SIG-M5 (cell line): ENCODE data around the gene IGF2BP1.

Source experiments
- DNase-seq: peaks from one replicate; lab custom pipeline; 2025; lab: John Stamatoyannopoulos, UW

The IGF2BP1 gene

DNA sequence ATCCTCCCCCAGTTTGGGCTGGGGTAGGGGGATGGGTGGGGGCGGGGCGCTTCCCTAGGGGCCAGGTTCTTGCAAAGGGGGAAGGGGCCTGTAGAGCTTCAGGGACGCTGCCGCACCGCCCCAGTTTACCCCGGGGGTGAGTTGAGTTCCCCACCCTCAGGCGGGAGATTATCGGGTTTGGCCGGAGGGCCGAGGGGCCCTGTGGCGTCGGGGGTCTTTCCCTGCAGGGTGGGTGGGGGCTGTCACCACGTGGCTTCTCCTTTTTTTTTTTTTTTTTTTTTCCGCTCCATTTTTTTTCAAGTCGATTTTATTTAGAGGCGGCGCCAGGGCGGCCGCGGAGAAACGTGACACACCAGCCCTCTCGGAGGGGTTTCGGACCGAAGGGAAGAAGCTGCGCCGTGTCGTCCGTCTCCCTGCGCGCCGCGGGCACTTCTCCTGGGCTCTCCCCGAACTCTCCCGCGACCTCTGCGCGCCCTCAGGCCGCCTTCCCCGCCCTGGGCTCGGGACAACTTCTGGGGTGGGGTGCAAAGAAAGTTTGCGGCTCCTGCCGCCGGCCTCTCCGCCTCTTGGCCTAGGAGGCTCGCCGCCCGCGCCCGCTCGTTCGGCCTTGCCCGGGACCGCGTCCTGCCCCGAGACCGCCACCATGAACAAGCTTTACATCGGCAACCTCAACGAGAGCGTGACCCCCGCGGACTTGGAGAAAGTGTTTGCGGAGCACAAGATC, at the start of gene IGF2BP1:
Gene IGF2BP1 (plus strand): TSS at position 283 of the 724 bp plus-strand sequence. CDS start 361 bp downstream, at position 644.
- DNase-seq, result no peak

- no peak for DNase-seq
These were observed 45.6 kb upstream of the IGF2BP1 start for GRCh38 chr17:48951572-48951971.

DNA sequence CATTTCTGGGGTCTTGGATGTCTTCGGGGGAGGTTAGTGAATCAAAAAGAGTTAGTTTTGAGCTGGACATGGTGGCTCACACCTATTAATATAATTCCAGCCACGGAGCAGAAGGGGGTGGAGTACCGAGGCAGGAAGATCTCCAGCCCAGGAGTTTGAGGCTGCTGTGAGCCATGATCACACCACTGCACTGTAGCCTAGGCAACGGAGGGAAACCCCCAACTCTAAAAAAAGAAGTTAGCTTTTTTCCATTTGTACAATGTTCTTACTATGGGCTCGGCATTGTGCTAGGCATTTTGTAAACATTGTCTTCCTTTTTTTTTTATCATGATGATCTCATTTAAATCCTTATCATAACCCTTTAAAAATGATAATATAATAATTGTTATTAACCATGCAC, 44.3 kb upstream of the IGF2BP1 start:
- no peak for DNase-seq

DNA sequence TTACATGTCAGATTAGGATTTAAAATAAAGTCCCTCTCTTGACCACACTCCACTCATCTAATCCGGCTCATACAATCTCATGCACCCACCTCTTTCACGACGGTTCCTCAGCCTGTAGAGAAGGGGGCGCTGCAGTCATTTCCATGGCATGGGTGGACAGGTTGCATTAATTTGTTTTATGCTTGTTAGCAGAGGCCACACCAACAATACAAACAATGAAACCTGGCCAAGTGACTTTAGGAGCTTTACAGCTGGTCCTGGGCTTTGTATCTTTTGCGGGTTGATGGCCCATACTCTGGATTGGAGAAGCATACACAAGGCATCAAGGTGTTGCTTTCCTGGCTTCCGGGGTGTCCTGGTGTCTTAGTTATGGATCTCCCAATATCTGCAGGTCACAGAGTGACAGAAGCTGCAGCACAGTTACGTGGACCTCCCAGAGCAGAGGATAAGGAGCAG, 42.9 kb upstream of the IGF2BP1 start:
- no peak for DNase-seq

GRCh38 chr17:48960834-48961515, 36.2 kb upstream of the IGF2BP1 start:
- no peak for DNase-seq

DNA sequence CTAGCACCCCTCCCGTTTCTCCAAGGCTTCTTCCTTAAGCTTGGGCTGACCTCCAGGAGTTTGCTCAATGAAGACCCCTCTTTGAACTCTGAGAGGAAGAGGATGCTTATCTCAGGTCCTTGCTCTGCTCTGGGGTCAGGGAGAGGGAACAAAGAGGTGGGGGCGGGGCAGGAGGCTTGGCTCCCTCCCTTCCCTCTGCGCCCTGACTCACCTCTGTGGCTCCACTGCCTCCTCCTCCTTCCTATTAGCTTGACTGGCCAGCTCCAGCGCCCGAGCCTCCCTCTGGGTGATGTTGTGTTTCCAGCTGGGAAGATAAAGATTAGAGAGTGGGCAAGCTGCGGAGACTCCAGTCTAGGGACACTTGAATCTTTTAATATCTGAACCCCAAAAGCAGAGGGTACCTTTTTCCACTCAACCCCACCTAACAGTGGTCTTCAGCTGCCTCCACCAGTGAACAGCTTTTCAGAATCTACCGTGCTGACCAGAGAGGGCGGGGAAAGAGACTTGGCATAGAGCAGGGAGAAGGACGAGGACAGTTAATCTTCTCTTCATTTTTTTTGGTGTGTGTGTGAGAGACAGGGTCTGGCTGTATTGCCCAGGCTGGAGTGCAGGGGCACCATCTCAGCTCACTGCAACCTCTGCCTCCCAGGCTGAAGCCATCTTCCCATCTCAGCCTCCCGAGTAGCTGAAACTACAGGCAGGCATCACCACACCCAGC, 35.5 kb upstream of the IGF2BP1 start:
- DNase-seq, result no peak

GRCh38 chr17:48970224-48970623, 27.0 kb upstream of the IGF2BP1 start:
- no peak for DNase-seq

- DNase-seq, result no peak
These were observed 26.1 kb upstream of the IGF2BP1 start for GRCh38 chr17:48970865-48971687.

DNA sequence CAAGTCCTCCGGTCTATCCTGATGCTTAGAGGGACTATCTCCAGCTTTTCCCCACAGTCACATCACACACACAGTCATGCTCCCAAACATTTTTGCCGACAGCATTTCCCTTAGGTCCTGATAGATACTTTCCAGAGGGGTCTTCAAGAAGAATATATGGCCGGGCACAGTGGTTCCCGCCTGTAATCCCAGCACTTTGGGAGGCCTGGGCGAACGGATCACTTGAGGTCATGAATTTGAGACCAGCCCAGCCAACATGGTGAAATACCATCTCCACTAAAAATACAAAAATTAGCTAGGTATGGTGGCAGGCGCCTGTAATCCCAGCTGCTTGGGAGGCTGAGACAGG, 24.5 kb upstream of the IGF2BP1 start:
- no peak for DNase-seq

GRCh38 chr17:48973806-48974205, 23.4 kb upstream of the IGF2BP1 start:
- DNase-seq, result no peak

DNA sequence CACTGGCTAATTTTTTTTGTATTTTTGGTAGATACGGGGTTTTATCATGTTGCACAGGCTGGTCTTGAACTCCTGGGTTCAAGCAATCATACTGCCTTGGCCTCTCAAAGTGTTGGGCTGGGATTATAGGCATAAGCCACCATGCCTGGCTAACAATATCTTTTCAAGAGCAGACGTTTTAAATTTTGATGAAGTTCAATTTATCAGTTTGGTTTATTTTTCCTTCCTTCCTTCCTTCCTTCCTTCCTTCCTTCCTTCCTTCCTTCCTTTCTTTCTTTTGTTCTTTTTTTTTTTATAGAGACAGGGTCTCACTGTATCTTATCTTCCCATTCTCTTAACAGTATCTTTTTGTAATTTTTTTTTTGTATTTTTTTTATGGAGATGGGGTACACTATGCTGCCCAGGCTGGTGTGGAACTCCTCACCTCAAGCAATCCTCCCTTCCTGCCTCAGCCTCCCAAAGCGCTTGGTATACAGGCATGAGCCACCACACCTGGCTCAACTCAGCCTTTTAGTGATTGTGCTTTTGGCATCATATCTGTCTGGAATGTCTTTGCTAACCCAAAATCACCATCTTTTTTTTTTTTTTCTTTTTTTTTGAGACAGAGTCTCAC, 15.2 kb upstream of the IGF2BP1 start:
- no peak for DNase-seq

GRCh38 chr17:48985436-48986245, 11.5 kb upstream of the IGF2BP1 start:
- DNase-seq, result no peak

DNA sequence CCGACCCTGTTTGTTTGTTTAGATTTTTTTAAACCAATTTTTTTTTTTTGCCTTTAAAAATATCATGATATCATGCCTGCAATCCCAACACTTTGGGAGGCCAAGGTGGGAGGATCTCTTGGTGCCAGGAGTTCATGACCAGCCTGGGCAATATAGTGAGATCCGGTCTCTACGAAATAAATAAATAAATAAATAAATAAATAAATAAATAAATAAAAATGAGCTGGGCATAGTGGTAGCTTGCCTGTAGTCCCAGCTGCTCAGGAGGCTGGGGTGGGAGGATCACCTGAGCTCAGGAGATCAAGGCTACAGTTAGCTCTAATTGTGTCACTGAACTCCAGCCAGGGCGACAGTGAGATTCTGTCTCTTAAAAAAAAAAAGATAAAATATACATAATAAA, 8.1 kb upstream of the IGF2BP1 start:
- no peak for DNase-seq

DNA sequence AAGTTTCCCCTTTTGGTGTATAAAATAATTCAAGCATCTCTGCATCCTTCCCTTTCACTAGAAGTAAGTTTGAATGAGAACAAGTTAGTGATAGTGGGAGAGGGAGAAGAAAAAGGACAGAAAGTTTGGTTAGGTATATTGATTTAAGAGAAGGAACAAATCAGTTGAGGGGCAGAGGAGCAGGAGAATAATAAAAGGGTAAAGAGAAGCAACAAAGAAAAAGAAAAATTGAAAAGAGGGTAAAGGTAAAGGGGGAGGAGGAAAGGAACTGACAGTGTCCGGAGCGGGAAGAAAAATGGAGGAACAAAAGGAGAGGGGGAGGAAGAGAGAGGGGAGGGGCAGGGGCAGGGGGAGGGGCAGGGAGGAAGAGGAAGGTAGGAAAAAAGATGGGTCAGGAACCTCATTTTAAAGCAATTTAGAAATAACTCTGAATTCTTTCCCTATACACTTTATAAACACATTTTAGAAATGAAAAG, 6.3 kb upstream of the IGF2BP1 start:
- DNase-seq, result no peak

- DNase-seq, result no peak
These were observed 4.7 kb upstream of the IGF2BP1 start for GRCh38 chr17:48992444-48992843.

GRCh38 chr17:48993305-48993704, 3.9 kb upstream of the IGF2BP1 start:
- no peak for DNase-seq

DNA sequence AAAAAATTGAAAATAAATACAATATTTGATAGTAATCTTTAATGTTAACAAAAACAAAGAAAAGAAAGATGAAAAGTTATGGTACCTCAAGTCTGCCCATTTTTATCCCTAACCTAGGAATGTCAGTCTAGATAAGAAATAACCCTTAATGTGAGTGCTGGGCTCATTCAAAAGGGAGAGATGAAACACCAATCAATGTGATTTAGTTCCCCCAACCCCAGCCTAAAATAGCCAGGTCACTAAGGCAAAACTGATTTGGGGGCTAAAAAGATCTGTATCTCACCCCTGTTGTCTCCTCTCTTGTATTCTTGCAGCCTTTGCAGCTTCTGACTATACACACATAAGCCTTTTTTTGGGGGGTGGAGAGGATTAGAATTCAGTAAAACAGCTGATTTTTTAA, 3.2 kb upstream of the IGF2BP1 start:
- DNase-seq, result no peak

GRCh38 chr17:48994549-48995303, 2.5 kb upstream of the IGF2BP1 start:
- no peak for DNase-seq

DNA sequence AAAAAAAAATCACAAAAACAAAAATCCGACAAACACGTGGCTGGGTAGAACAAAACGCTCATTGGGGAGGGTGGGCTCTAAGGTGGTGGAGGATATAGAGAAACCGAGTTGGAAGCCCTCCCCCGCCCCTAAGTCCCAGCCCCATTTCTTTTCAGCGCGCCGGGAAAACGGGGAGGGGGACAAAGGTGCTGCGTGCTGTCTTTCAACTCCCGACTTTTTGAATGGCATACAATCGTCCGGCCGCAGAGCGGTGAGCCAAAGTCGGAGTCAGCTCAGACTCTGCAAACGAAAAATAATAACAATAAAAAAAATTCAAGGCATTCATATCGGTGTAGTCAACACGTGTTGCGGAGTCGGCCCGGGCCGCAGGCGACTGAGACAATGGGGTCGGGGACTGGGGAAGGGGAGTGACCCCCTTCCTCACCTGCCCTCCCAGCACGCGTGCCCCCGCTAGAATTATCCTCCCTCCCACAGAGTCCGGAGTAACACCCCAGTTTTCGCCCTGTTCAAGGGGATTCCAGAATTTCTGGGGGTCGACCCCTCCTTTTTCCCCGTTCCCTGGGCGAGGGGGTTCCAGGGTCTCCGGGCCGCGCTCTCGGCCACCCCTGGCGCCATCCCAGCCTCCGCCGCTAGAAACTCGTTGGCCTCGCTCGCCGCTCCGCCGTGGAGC, 1.7 kb upstream of the IGF2BP1 start:
- no peak for DNase-seq
